ENCODE data around the gene KCNQ1OT1.

- TF ChIP-seq POLR2A (IDR thresholded peaks at IDR 0.05; ENCODE audit: low read depth, low read length) (no peak), RAD21 (IDR thresholded peaks at IDR 0.05; ENCODE audit: low read length) (no peak), CTCF (conservative IDR thresholded peaks at IDR 0.05; ENCODE audit: low read depth, low read length) (no peak), MXI1 (IDR thresholded peaks at IDR 0.05; ENCODE audit: borderline replicate concordance, low read depth, low read length) (no peak), MAFK (IDR thresholded peaks at IDR 0.05; ENCODE audit: low read depth, low read length) (no peak), CEBPB (IDR thresholded peaks at IDR 0.05; ENCODE audit: low read depth, low read length) (no peak), BHLHE40 (IDR thresholded peaks at IDR 0.05; ENCODE audit: low read depth, low read length) (no peak), SMC3 (IDR thresholded peaks at IDR 0.05; ENCODE audit: low read depth, low read length) (no peak), USF2 (IDR thresholded peaks at IDR 0.05; ENCODE audit: low read depth, low read length) (no peak), RFX5 (IDR thresholded peaks at IDR 0.05; ENCODE audit: low read depth, low read length) (no peak)
These were observed 77.9 kb downstream of the KCNQ1OT1 start for GRCh38 chr11:2621894-2622293.
